LNCAP (cell line): ENCODE measurements around the gene NEURL4.

Source experiments
- CTCF ChIP-seq: fragments of 450-650 bp; IDR thresholded peaks from 2 replicates; pipeline ENCODE4 v1.5.1; 2017; ENCODE audit warnings: mild to moderate bottlenecking

NEURL4 gene

GRCh38 chr17:7294614-7295153 is 34.5 kb downstream of the NEURL4 start, which contains the start of gene YBX2:
Gene YBX2 (minus strand): TSS chr17:7294639. CDS start chr17:7294500, 139 bp downstream.
- TF ChIP-seq CTCF: no peak

GRCh38 chr17:7293816-7294613 is 35.1 kb downstream of the NEURL4 start:
- TF ChIP-seq CTCF: no peak

- no peak for TF ChIP-seq CTCF
Observed at GRCh38 chr17:7293159-7293558, 36.0 kb downstream of the NEURL4 start.

- no peak for TF ChIP-seq CTCF
Observed at GRCh38 chr17:7292729-7293128, 36.4 kb downstream of the NEURL4 start.

- no peak for TF ChIP-seq CTCF
Observed at GRCh38 chr17:7292194-7292593, 36.9 kb downstream of the NEURL4 start.

- no peak for TF ChIP-seq CTCF
Observed at GRCh38 chr17:7290685-7291084, 38.5 kb downstream of the NEURL4 start.

- no peak for TF ChIP-seq CTCF
Observed at GRCh38 chr17:7290166-7290565, 39.0 kb downstream of the NEURL4 start.
